Lung (tissue), 12 donors: ENCODE measurements around the gene LRRC4B. TPM values are rescaled to one million over a fixed set of nuclear protein-coding genes. Genes with fewer than 3 reads are reported as not detected.
A peak's percentile ranks its signal among the peaks of the same experiment; 100 is the strongest.

Experiments
- ATAC-seq: fragments of 200-7000 bp; cut with Tn5 transposase; one replicate; pipeline ENCODE4 v1.9.1; 2020; ENCODE audit warnings: moderate number of reproducible peaks; ENCODE audit not compliant: insufficient read depth, low FRiP score
- DNase-seq, 3 donors: peaks; one replicate each; pipeline ENCODE4 v3.0.0-alpha.2; 2013 to 2017
- H3K27ac ChIP-seq, 2 donors: one replicate each; pipeline ENCODE4 v1.5.1; 2013; ENCODE audit warnings: mild to moderate bottlenecking in 2 of 2, moderate library complexity in 2 of 2, control low read depth in 1 of 2, inconsistent platforms in 1 of 2, low read depth in 1 of 2, low read length in 1 of 2
- H3K27me3 ChIP-seq, 3 donors: one replicate each; pipeline ENCODE4 v1.5.1; 2013; ENCODE audit warnings: low read length in 2 of 3; ENCODE audit not compliant: control insufficient read depth in 3 of 3, insufficient read depth in 3 of 3
- H3K36me3 ChIP-seq, 4 donors: one replicate each; pipeline ENCODE4 v1.5.1; 2013; ENCODE audit warnings: low read length in 4 of 4, mild to moderate bottlenecking in 1 of 4, moderate library complexity in 1 of 4; ENCODE audit not compliant: control insufficient read depth in 4 of 4, insufficient read depth in 4 of 4
- H3K4me1 ChIP-seq, 5 donors: one replicate each; pipeline ENCODE4 v1.5.1; 2013; ENCODE audit warnings: low read length in 5 of 5, mild to moderate bottlenecking in 2 of 5, moderate library complexity in 1 of 5; ENCODE audit not compliant: control insufficient read depth in 5 of 5, insufficient read depth in 5 of 5
- H3K4me3 ChIP-seq: one replicate; pipeline ENCODE4 v1.5.1; 2013; ENCODE audit warnings: mild to moderate bottlenecking, control low read depth, moderate library complexity
- H3K9ac ChIP-seq, 2 donors: one replicate each; pipeline ENCODE4 v1.5.1; 2013; ENCODE audit warnings: low read length in 2 of 2, control low read depth in 1 of 2; ENCODE audit not compliant: insufficient read depth in 1 of 2
- H3K9me3 ChIP-seq, 4 donors: one replicate each; pipeline ENCODE4 v1.5.1; 2013; ENCODE audit warnings: low read length in 3 of 4, mild to moderate bottlenecking in 1 of 4, moderate library complexity in 1 of 4; ENCODE audit not compliant: control insufficient read depth in 4 of 4, insufficient read depth in 3 of 4
- CTCF ChIP-seq: IDR thresholded peaks from 2 replicates; pipeline ENCODE4 v1.5.1; 2012; ENCODE audit warnings: mild to moderate bottlenecking; ENCODE audit errors: control extremely low read depth, extremely low read depth
- WGBS, 2 donors: extraction: QIAGEN DNeasy Blood & Tissue Kit; methylation state at CpG; one replicate each; pipeline ENCODE4 v1.1.7; 2013; 5-methylcytosine and 5-hydroxymethylcytosine counted together
- polyA plus RNA-seq, 2 donors: library from polyadenylated mRNA; stranded (reverse); fragments of 200-250 nt; gene quantifications; one replicate each; pipeline ENCODE4 v1.2.1, GENCODE V29; 2013
- total RNA-seq, 2 donors: library from RNA; depleted of rRNA in 1 of 2; stranded (reverse); fragments of >200 nt in 1 of 2; gene quantifications; one replicate each; pipeline ENCODE4 v1.2.1, GENCODE V29; 2014 to 2021
- donor health status: control.
- donor health status: control.
- donor health status: Bipolar disorder and iron deficiency.
- donor health status: healthy.
- donor health status: DM: yes; HTN: yes; CAD: no.

LRRC4B gene
- total and polyA plus RNA-seq, 4 donors: 1.7 to 10.8 (median 2.7) TPM

- 95 to 97% methylated on average over 17 of the region's 17 CpGs for WGBS, 2 donors
- H3K4me1 ChIP-seq: peaks cover 5 to 10% (median 7%) of the 10 kb centered on the region in 5 donors
- no peak for DNase-seq
- no peak for ATAC-seq
- TF ChIP-seq CTCF: no peak
- H3K9ac ChIP-seq: peak overlapping the region in 1 of 2 donors; percentile 7
- H3K9me3 ChIP-seq: no peaks in the 10 kb centered on the region
- H3K36me3 ChIP-seq: peaks cover 0 to 40% (median 16%) of the 10 kb centered on the region in 4 donors
- no peak overlapping the region for H3K27ac ChIP-seq
- no peaks in the 10 kb centered on the region for H3K27me3 ChIP-seq
- no peak overlapping the region for H3K4me3 ChIP-seq
Measured at GRCh38 chr19:50477751-50478515, 90.3 kb downstream of the LRRC4B start.

GRCh38 chr19:50476907-50477238 is 91.4 kb downstream of the LRRC4B start:
- peaks cover 0 to 31% (median 16%) of the 10 kb centered on the region in 4 donors for H3K36me3 ChIP-seq
- 18 to 20% methylated on average over 20 of the region's 20 CpGs for WGBS, 2 donors
- peak overlapping the region in 1 of 2 donors; percentile 77 for H3K27ac ChIP-seq
- no peaks in the 10 kb centered on the region for H3K9me3 ChIP-seq
- no peak for TF ChIP-seq CTCF
- peak overlapping the region; percentile 95 for H3K4me3 ChIP-seq
- ATAC-seq (no peak), DNase-seq (no peak)
- peak overlapping the region; percentile 70 to 74 for H3K9ac ChIP-seq
- H3K27me3 ChIP-seq: no peaks in the 10 kb centered on the region
- H3K4me1 ChIP-seq: peaks cover 5 to 10% (median 7%) of the 10 kb centered on the region in 5 donors

- no peaks in the 10 kb centered on the region for H3K9me3 ChIP-seq
- H3K9ac ChIP-seq: peak within 1 kb of the TSS; percentile 70 to 74
- peak; percentile 93 to 96 (median 94) for DNase-seq
- H3K4me1 ChIP-seq: peaks cover 5 to 10% (median 7%) of the 10 kb centered on the region in 5 donors
- H3K4me3 ChIP-seq: peak within 1 kb of the TSS; percentile 95
- TF ChIP-seq CTCF: no peak
- peak; percentile 90 for ATAC-seq
- H3K27me3 ChIP-seq: no peaks in the 10 kb centered on the region
- H3K27ac ChIP-seq: peak within 1 kb of the TSS; percentile 77 to 80
- 1 to 3% methylated on average over 58 of the region's 58 CpGs for WGBS, 2 donors
- peaks cover 0 to 26% (median 16%) of the 10 kb centered on the region in 4 donors for H3K36me3 ChIP-seq
Measured at GRCh38 chr19:50476224-50476906, 91.9 kb downstream of the LRRC4B start, which contains the start of the genes EMC10 and GARIN5A. Gene EMC10, plus strand, starts transcription at chr19:50476507. Its CDS starts 38 bp downstream, at chr19:50476545. Gene GARIN5A, minus strand, starts transcription at chr19:50476848. Its CDS starts 460 bp downstream, at chr19:50476388.
